AML-193 (cell line): ENCODE measurements around the gene ATP5PO.
"Not testable (repeated sequence)": the region's sequence is repeated elsewhere in the genome, so short reads cannot be mapped to it uniquely, and the experiment has no call there.

Experiments used
- DNase-seq, 2 experiments: peaks; one replicate each; lab custom pipeline; 2025; lab: John Stamatoyannopoulos, UW

ATP5PO gene

GRCh38 chr21:33867868-33868267 is 47.7 kb downstream of the ATP5PO start:
- DNase-seq = not testable (repeated sequence)

GRCh38 chr21:33866826-33867225 is 48.8 kb downstream of the ATP5PO start:
- DNase-seq = no peak

- no peak for DNase-seq
These were observed 49.5 kb downstream of the ATP5PO start for GRCh38 chr21:33865996-33866575.

DNA sequence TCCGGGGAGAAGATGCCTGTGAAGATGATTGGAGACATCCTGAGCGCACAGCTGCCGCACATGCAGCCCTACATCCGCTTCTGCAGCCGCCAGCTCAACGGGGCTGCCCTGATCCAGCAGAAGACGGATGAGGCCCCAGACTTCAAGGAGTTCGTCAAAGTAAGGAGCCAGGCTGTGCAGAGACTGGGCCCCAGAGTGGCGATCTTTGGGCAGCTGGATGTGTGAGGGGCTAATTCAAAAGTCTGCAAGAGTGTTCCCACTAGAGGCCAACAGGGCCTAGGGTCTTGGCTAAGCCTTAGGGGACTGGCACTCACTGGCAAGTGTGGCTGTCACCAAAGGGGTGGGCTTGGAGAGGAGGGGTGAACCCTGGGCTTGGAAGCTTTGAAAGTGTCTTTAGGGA is 50.4 kb downstream of the ATP5PO start:
- DNase-seq = no peak

- no peak for DNase-seq
These were observed 51.5 kb downstream of the ATP5PO start for GRCh38 chr21:33864150-33864549.

- not testable (repeated sequence) for DNase-seq
These were observed 52.4 kb downstream of the ATP5PO start for GRCh38 chr21:33863191-33863590.

- no peak for DNase-seq
These were observed 54.5 kb downstream of the ATP5PO start for GRCh38 chr21:33861125-33861524.

DNA sequence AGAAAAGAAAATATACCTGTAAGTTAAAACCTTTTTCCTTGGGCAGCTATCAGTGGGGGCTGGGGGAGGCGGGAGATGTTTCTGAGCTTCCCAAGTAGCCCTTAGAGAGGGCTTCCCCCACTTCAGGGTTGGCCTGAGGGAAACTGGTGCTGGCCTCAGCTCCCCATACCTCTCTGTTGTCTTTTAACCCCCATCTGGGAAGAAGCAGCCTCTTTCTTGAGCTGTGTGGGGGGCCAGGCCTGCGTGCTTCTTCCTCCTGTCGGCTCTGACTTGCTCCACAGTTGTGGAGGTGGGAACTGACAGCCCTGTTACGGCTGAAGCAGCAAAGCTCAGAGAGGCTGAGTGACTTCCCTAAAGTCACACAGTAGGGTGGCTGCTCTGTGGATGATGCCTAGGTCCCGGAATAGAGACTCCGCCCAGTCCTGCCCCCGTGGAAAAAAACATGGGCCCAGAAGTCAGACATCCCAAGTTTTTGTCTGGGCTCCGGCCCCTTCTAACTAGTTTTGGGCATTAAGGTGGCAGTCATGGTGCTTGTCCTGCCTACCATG is 55.2 kb downstream of the ATP5PO start:
- no peak for DNase-seq

DNA sequence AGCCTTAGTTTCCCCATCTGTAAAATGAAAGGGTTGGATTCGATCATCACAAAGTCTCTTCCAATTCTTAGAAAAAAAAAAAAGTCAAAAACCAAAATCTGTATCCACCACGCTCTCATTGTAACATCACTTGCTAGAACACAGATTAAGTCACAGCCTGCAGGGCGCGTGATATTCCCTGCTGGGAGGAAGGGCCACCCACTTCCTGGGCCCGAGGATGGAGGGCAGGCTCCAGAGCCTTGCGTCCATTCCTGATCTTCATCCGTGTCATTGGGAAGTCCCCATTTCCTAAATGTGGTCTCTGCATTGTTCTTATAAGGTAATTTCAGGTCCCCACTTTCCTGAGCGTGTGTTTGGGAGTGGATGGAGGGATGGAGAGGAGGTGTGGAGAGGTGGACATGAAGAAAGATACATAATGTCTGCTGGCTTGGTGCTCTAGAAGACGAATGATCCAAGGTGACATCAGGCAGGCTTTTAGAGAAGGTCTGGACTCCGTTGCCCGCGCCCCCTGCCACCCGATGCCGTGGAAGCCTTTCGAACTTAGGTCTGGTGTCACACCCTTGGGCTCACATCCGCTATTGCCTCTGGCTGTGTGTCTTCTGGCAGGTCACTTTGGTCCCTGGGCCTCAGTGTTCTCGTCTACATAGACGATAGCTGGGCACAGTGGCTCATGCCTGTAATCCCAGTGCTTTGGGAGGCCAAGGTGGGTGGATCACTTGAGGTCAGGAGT is 56.1 kb downstream of the ATP5PO start:
- DNase-seq = no peak

- DNase-seq = no peak
These were observed 56.8 kb downstream of the ATP5PO start for GRCh38 chr21:33858667-33859372.

DNA sequence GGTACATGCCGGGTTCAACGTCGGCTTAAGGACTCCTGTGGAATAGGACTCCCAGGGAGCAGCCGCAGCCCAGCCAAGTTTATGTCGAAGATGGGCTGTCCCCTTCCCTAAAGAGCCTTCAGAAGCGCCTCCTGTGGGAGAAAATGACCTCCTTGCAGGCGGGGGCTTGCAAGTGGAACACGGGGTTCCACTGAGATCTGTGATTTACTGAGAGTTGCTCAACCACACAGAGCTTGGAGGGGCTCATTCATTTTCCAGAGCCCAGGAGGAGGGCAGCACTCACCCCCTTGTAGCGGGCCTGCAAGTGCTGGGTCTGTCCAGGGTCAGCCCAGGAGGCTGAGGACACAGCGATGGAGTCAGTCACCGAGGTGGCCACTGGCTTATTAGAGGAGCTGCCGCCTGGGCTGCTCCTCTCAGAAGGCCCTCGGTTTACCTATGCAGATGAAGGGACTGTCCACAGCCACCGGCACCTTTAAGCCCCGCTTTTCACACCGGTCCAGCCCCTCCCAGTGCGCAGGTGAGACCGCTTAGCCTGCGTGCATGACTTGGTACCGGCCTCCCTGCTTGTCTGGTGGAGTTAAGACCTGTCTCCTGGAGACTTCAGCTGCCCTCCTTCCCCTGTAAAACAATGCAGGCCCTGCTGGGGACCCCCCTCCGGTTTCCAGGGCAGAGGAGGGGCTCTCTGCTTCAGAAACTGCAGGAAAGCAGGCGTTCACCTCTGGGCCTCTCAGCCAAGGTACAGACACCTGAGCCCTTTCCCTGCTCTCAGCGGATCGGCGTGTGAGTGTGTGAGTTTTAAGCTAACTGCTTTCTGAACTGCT is 57.5 kb downstream of the ATP5PO start:
- DNase-seq = no peak

DNA sequence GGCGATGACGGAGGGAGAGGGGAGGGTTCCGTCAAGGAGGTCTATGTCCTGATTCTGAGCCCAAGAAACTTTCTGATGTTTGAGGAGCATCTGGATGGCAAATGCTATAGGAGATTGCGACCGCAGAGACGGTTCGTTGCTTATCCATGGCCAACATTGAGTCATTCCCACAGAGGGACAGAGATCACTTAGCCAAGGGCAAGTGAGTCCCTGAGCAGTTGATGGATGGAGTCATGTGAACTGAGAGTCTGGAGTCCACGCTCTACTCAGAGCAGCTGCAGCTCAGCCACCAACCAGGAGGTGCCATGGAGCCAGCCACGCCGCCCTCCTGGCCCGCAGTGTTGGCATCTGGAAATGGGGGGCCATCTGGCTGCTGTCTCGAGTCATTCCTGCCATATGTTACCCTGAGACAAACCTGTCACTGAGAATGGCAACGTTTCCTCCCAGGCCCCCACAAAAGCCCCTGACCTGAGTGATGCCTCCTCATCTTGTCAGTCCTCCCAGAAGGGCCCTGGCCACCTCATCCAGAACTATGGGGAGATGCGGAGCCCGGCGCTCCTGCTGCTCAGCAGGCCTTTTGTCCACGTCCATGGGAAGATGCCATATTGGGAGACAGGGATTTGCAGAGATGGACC is 58.6 kb downstream of the ATP5PO start:
- DNase-seq = no peak

- no peak for DNase-seq
These were observed 60.4 kb downstream of the ATP5PO start for GRCh38 chr21:33855190-33855589.

GRCh38 chr21:33854604-33855003 is 61.0 kb downstream of the ATP5PO start:
- DNase-seq = no peak
